AG10803 (cell line): ENCODE measurements around the gene MAST1.
A peak's percentile ranks its signal among the peaks of the same experiment; 100 is the strongest.

Experiments used
- DNase-seq: peaks from one replicate; pipeline ENCODE4 v3.0.0; 2010; ENCODE audit warnings: low read depth
- H3K4me3 ChIP-seq: 2 replicates; pipeline ENCODE4 v1.5.1; 2011; ENCODE audit warnings: mild to moderate bottlenecking, low read length, control low read depth
- TF ChIP-seq, protein P1 (sequence below): conservative IDR thresholded peaks from 2 replicates; pipeline ENCODE4 v1.5.1; 2011; ENCODE audit warnings: mild to moderate bottlenecking, low read length, control low read depth, inconsistent platforms

The MAST1 gene

DNA sequence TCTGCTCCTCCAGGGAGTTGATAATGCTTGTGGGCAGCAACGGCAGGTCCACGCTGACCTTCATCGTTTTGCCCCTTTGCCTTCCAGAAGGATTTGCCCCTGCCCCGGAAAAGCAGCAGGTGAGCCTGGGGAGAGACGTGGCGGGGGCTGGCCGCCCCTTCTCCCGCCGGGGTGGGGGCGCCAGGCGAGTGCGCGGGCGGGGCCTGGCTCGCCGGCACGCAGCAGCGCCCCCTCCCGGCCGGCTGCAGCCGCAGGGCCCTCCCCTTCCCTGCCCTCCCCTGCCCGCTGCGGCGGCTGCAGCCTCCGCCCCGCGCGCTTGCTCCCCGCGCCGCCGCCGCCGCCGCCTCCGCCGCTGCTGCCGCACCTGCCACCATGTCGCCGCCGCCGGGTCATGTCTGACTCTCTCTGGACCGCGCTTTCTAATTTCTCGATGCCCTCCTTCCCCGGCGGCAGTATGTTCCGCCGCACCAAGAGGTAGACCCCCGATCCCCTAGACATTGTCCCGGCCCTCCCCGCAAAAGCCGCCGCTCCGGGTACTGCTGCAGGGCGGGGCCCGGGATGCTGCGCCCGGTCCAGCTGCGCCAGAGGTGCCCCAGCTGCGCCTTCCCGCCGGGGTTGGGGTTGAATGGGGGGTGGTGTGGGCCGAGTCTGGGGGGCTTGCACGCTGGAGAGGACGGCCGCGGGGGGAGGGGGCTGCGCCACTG is at the start of gene MAST1:
Gene MAST1 (plus strand): TSS at position 334 of the 704 bp plus-strand sequence. CDS start 58 bp downstream, at position 392.
- TF ChIP-seq, protein P1, sequence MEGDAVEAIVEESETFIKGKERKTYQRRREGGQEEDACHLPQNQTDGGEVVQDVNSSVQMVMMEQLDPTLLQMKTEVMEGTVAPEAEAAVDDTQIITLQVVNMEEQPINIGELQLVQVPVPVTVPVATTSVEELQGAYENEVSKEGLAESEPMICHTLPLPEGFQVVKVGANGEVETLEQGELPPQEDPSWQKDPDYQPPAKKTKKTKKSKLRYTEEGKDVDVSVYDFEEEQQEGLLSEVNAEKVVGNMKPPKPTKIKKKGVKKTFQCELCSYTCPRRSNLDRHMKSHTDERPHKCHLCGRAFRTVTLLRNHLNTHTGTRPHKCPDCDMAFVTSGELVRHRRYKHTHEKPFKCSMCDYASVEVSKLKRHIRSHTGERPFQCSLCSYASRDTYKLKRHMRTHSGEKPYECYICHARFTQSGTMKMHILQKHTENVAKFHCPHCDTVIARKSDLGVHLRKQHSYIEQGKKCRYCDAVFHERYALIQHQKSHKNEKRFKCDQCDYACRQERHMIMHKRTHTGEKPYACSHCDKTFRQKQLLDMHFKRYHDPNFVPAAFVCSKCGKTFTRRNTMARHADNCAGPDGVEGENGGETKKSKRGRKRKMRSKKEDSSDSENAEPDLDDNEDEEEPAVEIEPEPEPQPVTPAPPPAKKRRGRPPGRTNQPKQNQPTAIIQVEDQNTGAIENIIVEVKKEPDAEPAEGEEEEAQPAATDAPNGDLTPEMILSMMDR = no peak; the same call in 1 of the 2 replicates
- no peak for DNase-seq
- peak within 1 kb of the TSS; percentile 15; the same call in 1 of the 2 replicates for H3K4me3 ChIP-seq

DNA sequence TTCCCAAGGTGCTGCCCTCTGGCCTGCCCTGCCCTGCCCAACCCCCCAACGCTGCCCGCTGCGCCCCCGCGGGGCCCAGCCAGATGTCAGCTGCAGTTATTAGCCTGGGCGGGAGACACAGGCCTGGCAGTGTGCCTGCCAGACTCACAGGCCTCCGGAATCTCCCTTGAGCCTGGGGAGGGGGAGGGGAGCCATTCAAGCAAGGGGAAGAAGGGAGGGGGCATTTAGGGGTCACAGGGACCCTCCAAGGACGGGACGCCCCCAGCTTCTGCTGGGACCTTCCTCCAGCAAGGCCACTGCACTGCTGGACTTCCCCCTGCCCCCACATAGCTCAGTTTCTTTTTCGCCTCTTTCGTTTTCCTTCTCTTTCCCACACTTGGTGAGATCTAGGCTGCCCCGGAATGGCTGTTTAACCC is 49.6 kb upstream of the MAST1 start:
- TF ChIP-seq, protein P1 = no peak
- DNase-seq = peak; percentile 72
- peak overlapping the region; percentile 99 for H3K4me3 ChIP-seq

- TF ChIP-seq, protein P1 = no peak
- peak overlapping the region; percentile 99 for H3K4me3 ChIP-seq
- DNase-seq = no peak
Observed at GRCh38 chr19:12789098-12789903, 49.0 kb upstream of the MAST1 start.

DNA sequence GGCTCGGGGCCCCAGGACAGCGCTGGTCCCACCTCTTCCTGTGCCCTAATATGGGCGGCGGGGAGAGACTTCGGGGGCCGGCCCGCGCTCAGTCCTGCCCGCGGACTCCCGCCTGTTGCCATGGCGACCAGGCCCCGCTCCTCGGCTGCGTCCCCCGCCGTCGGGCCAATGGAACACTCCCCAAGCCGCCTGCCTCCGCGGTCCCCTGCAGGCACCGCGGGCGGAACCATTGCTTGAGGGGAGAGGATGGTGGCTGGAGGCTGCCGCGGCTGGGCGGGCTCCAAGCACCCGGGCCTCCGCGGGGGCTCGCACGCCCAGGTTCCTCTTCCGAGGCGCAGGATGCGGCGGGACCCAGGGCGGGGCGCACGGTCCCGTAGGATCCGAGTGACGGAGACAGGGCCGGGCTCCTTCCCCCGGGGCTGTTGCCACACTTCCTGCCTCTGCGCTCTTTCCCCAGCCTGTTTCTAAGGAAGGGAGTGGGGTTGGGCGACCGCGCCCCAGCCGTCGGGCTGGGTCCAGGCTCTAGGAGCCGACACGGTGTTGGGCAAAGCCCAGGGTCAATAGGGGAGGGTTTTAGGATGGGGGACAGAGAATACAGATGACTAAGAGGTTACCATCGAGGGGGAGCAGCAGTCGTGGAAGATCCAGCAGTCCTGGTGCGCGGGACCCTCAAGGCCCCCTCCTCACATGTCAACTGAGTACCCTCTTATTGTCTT is 48.3 kb upstream of the MAST1 start:
- H3K4me3 ChIP-seq = peak overlapping the region; percentile 99
- TF ChIP-seq, protein P1 = no peak
- DNase-seq = peak; percentile 97

GRCh38 chr19:12790628-12791344 is 47.5 kb upstream of the MAST1 start:
- TF ChIP-seq, protein P1 = no peak
- peak overlapping the region; percentile 99 for H3K4me3 ChIP-seq
- no peak for DNase-seq

GRCh38 chr19:12791345-12792050 is 46.8 kb upstream of the MAST1 start, which contains the start of gene JUNB:
TSS of gene JUNB (plus strand) at chr19:12791486. CDS start at chr19:12791772, 286 bp downstream.
- peak within 1 kb of the TSS; percentile 99 for H3K4me3 ChIP-seq
- TF ChIP-seq, protein P1 = no peak
- DNase-seq = peak; percentile 98
